HG02885 (cell line): ENCODE results near the gene S100Z.
"Not testable (repeated sequence)": the region's sequence is repeated elsewhere in the genome, so short reads cannot be mapped to it uniquely, and the experiment has no call there.

Source experiments
- ATAC-seq: cut with Tn5 transposase; IDR thresholded peaks from one replicate; pipeline ENCODE4 v1.9.1; 2021; ENCODE audit warnings: mild to moderate bottlenecking; ENCODE audit not compliant: unreplicated experiment, poor library complexity

The S100Z gene

DNA sequence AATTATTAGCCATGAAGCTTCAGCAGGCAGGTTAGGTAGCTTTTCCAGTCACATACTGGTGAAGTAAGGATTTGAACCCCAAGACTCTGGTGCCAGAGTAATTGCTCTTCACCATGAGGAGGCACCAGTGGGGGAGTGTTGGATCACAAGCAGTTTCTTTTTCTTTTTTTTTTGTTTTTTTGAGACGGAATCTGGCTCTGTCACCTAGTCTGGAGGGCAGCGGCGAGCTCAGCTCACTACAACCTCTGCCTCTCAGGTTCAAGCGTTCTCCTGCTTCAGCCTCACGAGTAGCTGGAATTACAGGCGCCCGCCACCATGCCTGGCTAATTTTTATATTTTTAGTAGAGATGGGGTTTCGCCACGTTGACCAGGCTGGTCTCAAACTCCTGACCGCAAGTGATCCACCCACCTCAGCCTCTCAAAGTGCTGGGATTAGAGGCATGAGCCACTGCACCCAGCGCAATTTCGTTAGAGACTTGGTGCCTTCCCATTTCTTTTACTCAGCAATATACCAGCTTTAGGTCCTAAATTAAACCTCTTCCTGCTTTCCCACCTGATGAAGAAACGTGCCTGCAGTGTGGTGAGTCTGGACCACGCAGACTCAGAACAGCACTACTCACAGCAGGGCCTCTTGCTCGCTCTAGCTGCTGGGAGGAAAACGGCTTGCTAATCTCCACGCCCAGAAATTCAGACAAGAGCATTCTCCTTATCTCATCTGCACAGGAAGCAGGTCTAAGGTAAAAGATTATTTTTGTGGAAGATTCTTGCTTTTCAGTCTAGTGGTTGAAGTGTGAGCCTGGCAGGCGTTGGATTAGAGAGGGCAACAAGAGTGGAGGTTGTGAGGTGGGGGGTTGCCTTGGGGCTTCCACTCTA, at the start of gene S100Z:
S100Z (plus strand) TSS at position 596 of the 873 bp plus-strand sequence. CDS start 25,346 bp downstream, outside the sequence.
- no peak for ATAC-seq

DNA sequence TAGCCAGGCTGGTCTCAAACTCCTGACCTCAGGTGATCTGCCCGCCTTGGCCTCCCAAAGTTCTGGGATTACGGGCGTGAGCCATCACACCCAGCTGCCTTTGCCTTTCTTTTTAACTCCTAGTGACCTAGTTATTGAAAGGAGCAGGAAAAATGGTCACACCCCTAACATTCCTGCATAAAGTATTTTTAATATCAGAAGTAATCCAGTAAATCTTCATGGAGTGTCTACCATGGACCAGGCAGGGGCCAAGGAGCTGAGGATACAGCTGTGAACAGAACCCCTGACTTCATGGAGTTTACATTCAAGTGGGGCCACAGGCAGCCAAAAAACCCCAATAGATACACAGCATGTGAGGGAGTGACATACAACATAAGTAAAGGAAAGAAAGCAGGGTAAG, 49.2 kb upstream of the S100Z start:
- no peak for ATAC-seq

DNA sequence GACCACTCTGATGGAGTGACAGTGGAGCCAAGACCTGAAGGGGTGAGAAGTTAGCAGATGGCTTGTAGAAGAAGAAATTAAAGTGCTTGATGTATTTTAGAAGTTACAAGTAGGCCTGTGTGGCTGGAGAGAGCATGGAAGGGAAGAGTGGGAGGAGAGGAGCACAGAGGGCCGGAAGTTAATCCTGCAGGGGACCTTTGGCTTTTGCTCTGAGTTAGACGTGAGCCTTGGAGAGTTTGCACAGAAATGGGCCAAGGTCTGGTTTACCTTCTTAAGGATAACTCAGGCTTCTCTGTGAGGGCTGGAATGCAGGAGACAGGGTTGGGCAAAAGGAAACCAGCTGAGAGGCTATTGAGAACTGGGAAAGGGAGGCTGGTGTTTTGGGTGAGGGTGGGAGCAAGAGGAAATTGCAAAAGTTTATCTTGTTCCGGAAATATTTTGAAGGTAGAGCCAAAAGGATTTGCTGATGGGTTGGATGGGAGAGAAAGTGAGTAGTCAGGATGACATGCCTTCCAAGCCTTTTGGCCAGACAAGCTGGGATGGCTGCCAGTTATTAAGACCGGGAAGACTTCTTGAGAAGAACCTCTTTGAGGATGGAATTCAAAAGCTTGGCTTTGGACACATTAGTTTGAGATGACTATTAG, 48.5 kb upstream of the S100Z start:
- ATAC-seq, result no peak

DNA sequence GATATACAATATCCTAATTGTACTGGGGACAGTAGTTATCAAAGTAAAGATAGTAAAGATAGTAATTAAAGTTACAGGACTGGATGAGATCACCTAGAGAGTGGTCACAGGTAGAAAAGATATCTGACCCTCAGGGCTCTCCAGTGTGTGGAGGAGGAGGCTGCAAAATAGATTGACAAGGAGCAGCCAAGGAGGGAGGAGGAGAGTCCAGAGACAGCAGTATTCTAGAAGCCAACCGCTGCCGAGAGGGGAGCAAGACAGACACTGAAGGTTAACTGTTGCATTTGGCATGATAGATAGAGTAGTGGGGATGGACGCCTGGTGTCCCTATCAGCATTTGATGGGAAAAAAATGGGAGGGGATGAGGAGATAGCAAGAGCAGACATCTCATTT, 48.0 kb upstream of the S100Z start:
- ATAC-seq, result no peak

DNA sequence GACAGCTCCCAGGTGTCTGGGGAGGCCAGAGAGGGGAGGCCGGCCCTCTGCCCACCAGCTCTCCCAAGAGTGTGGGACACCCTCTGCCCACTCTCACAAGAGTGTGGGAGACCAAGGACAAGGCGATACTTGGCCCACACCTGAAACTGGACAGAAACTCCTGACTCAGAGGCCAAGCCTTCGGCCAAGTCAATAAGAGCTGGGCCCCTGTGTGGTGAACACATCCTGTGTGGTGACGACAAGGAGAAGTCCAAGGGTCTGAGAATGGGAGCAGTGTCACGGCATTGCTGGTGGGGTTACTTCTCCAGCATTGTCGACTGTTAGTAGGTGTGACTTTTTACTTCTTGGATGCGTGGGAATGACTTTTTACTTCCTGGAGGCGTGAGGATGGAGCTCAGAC, 45.5 kb upstream of the S100Z start:
- no peak for ATAC-seq

DNA sequence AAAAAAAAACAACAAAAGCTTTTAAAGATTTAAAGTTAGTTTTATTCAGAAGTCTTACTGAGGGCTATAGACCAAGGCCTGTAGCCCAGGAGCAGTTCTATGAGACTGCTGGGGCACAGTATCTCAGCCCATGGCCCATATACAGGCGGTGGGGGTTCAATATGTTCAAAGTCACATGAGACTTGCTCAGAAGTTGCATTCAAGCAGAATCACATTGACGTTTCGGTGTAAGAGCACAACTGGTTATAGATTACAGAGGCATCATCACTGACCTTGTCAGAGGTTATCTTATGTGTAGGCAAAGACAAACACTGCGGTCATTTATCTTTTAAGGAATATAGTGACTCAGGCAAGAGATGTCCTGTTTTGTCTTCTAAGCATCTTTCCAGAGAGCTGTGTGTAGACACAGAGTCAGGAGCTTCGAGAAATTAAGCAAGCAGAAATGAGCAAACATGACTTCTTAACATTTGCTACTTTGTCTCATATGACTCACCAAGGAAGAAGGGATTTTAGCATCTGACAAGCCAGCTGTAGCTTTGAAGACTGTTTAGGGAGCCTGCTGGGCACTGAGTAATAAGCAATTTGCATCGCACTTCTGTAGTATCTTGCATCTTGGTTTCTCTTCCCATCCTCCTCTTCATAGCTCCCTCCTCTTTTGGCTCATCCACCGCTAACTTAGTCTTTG, 43.9 kb upstream of the S100Z start:
- no peak for ATAC-seq

DNA sequence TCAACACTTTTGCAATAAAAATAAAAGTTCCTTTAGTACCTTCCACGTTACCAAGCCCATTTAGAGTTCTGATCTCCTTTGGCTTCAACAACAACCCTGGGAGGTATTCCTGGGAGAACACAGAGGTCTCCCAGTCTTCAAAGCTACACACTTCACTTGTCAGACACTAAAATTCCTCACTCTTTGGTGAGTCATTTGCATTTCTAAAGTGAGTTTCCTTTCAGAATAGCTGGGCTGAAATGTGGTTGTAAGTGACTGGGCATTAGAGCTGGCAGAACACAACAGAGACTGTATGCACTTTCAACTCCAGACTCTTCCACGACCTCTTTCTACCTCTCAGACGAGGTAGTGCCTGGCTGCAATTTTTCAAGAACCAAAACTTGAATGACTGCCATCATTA, 42.5 kb upstream of the S100Z start:
- ATAC-seq, result no peak

DNA sequence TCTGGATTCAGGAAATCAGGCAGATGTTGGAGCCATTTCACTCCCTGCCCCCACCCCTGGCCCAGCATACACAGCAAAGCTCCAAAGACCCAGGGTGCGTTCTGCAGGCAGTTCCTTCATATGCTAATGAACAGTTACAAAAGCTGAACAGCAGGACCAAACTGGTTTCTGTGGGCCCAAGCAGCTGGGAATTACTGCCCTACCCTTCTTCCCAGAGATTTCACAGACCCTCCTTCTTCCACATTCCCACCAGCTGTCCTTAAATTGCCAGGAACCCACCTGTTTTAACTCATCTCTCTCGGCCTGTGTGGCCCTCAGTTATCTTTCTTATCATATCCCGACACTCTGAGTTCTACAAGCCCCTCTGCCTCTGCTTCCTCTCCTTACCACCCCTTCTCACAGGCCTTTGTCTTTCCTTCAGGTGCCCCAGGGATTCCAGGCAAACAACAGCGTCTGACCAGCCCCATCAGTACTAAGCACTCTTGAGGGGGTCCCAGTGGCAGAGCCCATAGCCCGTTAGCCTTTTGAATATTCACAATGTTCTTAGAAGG, 41.6 kb upstream of the S100Z start:
- ATAC-seq, result no peak

DNA sequence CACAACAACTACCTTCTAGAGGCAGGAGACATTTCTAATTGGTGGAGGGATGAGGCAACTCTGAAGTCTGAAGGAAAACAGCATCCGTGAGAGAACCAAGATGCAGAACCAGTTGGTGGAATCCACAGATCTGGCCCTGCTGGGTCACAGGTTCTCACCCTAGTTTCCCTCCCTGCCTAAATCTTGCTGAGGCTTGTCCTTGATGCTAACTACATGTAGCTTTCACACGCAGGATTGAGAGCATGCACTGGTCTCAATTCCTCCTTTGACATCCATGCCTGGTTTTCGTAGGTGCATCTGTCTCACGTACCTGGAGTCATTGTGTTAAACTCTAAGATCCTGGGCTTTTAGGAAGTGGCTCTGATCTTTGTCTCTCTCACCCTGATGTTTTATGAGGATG, 40.7 kb upstream of the S100Z start:
- no peak for ATAC-seq

DNA sequence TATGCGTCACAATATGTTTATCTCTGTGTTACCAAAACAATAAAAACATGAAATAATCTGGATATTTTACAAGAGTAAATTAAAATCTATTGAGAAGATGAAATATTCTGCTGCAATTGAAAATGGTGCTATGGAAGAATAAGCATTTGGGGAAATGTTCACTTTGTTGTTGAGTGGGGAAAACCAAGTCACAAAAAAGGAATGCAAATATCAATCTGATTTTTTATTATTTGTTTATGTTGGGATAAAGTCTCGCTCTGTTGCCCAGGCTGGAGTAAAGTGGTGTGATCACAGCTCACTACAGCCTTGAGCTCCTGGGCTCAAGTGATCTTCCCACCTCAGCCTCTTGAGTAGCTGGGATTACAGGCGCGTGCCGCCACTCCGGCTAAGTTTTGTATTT, 39.6 kb upstream of the S100Z start:
- ATAC-seq, result no peak

DNA sequence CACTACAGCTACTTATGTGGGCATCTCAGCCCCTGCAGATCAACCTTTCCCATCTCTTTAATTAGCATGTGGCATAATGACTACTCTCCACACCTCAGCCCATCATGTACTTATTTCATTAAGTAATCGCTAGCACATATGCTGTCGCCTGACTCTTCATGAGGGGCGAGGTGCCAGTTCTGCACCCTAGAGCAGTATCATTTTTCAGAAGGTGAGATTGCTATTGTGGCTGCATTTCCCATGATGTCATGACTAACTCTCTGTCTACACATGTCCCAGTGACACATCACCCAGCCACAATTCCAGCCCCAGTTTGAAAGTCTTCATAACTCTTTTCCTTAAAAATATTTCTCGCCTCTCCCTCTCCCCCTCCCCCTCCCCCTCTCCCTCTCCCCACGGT, 38.6 kb upstream of the S100Z start:
- ATAC-seq, result no peak

DNA sequence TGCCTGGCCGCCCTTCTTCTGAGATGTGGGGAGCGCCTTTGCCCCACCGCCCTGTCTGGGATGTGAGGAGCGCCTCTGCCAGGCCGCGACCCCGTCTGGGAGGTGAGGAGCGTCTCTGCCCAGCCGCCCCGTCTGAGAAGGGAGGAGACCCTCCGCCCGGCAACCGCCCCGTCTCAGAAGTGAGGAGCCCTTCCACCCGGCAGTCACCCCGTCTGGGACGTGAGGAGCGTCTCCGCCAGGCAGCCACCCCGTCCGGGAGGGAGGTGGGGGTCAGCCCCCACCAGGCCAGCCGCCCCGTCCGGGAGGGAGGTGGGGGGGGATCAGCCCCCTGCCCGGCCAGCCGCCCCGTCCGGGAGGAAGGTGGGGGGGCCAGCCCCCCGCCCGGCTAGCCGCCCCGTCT, 37.6 kb upstream of the S100Z start:
- ATAC-seq, result not testable (repeated sequence)

DNA sequence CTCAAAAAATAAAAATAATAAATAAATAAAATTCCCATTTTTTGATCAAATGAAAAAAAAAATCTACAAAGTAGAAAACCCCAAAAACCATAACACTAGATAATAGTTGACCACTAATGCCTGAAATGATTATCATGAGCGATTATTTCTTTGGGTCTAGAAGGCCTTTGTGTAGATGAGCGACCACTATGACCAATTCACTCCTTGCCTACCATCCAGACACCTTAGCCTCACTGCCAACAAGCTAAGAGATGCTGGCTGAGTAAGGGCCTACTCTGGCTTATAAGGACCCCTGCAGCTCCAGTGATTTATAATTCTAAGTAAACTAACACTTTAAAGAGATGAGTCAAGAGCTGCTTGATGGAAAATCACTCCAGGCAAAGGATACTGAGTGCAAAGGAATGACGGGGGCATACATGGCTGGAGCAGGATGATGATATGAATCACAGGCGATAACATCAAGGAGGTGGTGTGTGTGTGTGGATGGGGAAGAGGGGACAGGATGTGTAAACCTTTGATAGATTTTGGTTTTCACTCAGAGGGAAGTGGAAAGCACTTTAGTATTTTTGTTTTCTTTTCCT, 35.7 kb upstream of the S100Z start:
- ATAC-seq, result no peak

DNA sequence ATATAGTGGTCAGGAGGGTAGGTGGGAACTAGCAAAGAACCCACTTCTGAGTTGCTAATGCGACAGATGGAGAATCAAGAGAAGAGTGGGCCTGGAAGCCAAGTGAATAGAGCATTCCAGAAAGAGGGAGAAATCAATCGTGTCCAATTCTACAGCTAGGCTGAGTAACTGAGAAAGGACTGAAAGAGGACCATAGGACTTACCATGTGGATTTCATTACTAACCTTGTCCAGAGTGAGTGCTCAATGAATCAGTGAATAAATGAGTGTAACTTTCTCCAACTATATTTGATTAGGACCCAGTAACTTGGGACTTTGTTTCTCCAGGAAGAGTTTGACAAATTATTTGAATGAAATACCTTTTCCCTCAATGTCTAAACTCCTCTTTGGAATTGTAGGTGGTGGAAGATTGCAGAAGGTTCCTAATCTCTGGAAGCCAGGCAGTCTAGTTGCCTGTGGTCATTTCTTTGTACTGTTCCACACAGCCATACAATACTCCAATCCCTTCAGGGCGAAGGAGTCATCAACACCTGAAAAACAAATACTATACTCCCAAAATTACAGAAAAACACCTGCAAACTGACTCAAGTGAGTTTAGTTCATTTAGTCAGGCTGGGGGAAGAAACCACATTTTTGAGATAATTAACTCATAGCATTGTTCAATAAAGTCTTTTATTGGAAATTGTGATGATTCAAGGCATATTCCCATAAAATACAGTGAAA, 33.5 kb upstream of the S100Z start:
- no peak for ATAC-seq

DNA sequence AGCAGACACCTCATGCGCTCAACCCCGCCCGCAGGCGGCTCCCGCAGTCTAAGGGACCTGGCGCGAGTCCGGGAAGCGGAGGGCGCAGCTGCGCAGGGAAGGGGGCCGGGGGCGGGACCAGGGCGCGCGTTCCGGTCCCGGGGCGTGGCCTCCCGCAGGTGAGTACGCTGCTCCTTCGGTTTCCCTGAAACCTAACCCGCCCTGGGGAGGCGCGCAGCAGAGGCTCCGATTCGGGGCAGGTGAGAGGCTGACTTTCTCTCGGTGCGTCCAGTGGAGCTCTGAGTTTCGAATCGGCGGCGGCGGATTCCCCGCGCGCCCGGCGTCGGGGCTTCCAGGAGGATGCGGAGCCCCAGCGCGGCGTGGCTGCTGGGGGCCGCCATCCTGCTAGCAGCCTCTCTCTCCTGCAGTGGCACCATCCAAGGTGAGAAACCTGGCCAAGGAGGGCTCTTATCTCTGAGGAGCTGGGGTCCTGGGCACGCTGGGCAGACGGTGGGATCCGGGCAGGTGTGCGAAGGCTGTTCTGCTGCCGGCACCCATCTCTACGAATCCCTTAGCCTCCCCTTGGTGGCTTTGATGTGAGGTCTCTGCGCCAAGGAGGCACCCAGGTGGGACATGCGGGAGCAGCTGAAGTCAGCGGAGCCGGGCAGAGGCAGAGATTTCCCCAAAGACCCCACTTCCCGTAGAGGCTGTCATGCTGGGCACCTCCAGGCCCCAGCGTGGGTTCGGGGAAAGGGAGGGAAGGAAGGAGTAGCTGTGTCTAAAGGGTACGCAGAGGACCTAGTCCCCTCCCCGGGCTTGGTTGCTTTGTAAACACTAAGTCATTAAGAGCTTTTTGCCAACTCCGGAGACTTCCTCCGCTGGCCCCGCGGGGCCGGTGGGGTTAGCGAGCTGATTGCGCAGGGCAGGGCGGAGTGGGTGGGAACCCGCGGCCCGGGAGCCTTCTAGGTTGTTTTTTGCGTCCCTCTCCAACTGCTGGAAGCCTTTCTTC, 30.7 kb upstream of the S100Z start, which contains the start of gene F2RL1:
F2RL1 (plus strand) TSS at position 187 of the 988 bp plus-strand sequence; CDS start at position 340, 153 bp downstream.
- ATAC-seq, result no peak

DNA sequence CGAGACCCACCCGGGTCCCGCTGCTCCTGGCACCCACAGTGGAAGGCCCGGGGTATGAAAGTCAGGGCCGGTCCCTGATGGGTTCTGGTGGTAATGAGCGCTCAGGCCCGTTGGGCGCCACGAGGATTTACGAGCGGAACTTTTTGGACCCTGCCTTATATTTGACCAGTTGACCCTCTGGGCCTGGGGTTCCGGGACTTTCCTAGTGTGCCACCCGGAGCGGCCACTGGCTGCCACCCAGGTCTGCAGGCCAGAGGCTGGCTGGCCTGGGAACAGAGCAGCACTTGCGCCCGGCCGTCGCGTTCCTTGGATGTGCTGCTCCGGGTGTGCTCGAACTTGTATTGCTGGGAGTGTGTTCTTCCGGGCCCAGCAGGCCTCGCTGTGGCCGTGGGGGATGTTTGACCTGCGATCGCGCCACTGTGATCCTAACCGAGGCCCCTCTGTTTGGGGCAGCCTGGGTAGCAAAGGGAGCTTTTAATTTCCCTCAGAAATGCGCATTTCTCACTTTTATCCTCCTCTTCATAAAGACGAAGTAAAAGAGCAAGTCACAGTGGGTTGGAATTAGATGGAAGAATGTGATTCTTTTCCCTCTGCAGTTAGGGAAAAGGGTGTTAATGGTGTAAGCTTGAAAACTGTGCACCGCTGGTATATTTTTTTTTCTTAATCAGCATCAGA, 29.8 kb upstream of the S100Z start:
- ATAC-seq, result no peak

DNA sequence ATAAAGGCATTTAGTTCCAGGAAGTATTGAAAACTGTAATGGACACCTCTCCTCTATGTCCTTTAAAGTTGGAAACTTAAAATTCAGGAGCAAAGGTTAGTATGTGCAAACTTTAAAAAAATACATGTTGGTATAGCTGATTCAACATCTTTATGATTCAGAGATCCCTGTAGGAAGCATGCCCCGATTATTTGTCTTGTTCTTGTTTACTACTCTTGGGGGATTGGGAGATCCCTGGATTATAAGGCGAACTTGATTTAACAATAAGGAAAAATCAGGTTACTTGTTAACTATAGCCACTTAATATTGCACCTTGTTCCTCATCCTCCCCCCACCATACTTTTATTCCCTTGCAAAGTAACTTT, 29.3 kb upstream of the S100Z start:
- ATAC-seq, result no peak

DNA sequence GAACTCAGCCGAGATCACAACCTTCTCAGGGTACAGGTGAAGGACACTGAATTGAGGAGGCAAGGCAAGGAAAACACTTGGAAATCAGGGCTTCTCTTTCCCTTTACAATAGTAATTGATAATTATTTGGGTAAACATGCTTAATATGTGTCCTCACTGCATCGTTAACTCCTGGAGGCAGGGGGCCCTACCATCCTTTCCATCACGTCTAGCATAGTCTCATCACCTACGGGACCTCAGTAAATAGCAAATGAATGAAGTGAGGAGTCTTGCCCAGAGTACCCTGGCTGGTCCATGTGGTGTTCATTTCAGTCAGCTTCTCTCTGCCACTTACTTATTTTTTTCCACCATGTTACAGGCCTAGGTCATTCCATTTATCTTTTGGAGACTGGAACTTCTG, 28.7 kb upstream of the S100Z start:
- no peak for ATAC-seq
